ENCODE results near the gene CHSY3. TPM values are rescaled to one million over a fixed set of nuclear protein-coding genes. Genes with fewer than 3 reads are reported as not detected.

The CHSY3 gene
- total and polyA plus RNA-seq, 4 donors: 0.40 to 7.7 (median 2.1) TPM

GRCh38 chr5:130068101-130068500 lies 163.8 kb downstream of the CHSY3 start:
- Histone ChIP-seq H3K4me1 (ENCODE audit: control insufficient read depth in 4 of 4, insufficient read depth in 4 of 4, low read length in 3 of 4) (no peaks in the 10 kb centered on the region), H3K36me3 (ENCODE audit: control insufficient read depth in 4 of 4, insufficient read depth in 3 of 4, low read depth in 1 of 4, low read length in 3 of 4) (no peaks in the 10 kb centered on the region)

GRCh38 chr5:130068988-130069387 lies 164.7 kb downstream of the CHSY3 start:
- Histone ChIP-seq H3K9me3 (ENCODE audit: control insufficient read depth in 4 of 4, low read length in 3 of 4) (no peaks in the 10 kb centered on the region), H3K4me3 (ENCODE audit: low read depth in 1 of 3, low read length in 3 of 3) (no peak overlapping the region), H3K9ac (ENCODE audit: low read depth in 1 of 2, low read length in 2 of 2) (no peak overlapping the region), H3K36me3 (ENCODE audit: control insufficient read depth in 4 of 4, insufficient read depth in 3 of 4, low read depth in 1 of 4, low read length in 3 of 4) (no peaks in the 10 kb centered on the region), H3K27me3 (ENCODE audit: control insufficient read depth in 4 of 4, insufficient read depth in 4 of 4, low read length in 3 of 4) (no peaks in the 10 kb centered on the region), H3K27ac (ENCODE audit: low read depth in 1 of 2, low read length in 2 of 2) (no peak overlapping the region), H3K4me1 (ENCODE audit: control insufficient read depth in 4 of 4, insufficient read depth in 4 of 4, low read length in 3 of 4) (no peaks in the 10 kb centered on the region)
- 91% methylated on average over 1 of the region's 1 CpG for WGBS
- no peak for TF ChIP-seq HNF4G (IDR thresholded peaks at IDR 0.05)
- no peak for TF ChIP-seq ATF3 (IDR thresholded peaks at IDR 0.05)
- TF ChIP-seq SP1 (IDR thresholded peaks at IDR 0.05): no peak
- no peak for TF ChIP-seq RAD21 (IDR thresholded peaks at IDR 0.05)
- TF ChIP-seq GABPA (IDR thresholded peaks at IDR 0.05 in 1 of 2, conservative IDR thresholded peaks at IDR 0.05 in 1 of 2): no peak
- no peak for TF ChIP-seq EGR1 (IDR thresholded peaks at IDR 0.05; ENCODE audit: low read depth in 2 of 2)
- no peak for TF ChIP-seq REST (IDR thresholded peaks at IDR 0.05)
- no peak for TF ChIP-seq FOXA2 (IDR thresholded peaks at IDR 0.05)
- TF ChIP-seq YY1 (IDR thresholded peaks at IDR 0.05): no peak
- no peak for TF ChIP-seq RXRA (IDR thresholded peaks at IDR 0.05)
- TF ChIP-seq HNF4A (conservative IDR thresholded peaks at IDR 0.05): no peak
- no peak for TF ChIP-seq TAF1 (conservative IDR thresholded peaks at IDR 0.05)
- no peak for TF ChIP-seq NR2F2 (IDR thresholded peaks at IDR 0.05)
- no peak for TF ChIP-seq FOXA1 (IDR thresholded peaks at IDR 0.05)
- TF ChIP-seq MAX (IDR thresholded peaks at IDR 0.05): no peak
- no peak for TF ChIP-seq JUND (IDR thresholded peaks at IDR 0.05)
- no peak for TF ChIP-seq CTCF (IDR thresholded peaks at IDR 0.05; ENCODE audit: low read depth, low read length, missing input control)
- DNase-seq (ENCODE audit: low spot score): no peak

More at GRCh38 chr5:130068101-130068500, 163.8 kb downstream of the CHSY3 start:
- no peak overlapping the region for H3K27ac ChIP-seq (ENCODE audit: low read depth in 1 of 2, low read length in 2 of 2)
- H3K27me3 ChIP-seq (ENCODE audit: control insufficient read depth in 4 of 4, insufficient read depth in 4 of 4, low read length in 3 of 4): no peaks in the 10 kb centered on the region
- DNase-seq (ENCODE audit: low spot score): no peak
- WGBS: 77% methylated on average over 1 of the region's 1 CpG
- H3K9ac ChIP-seq (ENCODE audit: low read depth in 1 of 2, low read length in 2 of 2): no peak overlapping the region
- TF ChIP-seq HNF4A (conservative IDR thresholded peaks at IDR 0.05): no peak
- TF ChIP-seq MAX (IDR thresholded peaks at IDR 0.05): no peak
- no peak overlapping the region for H3K4me3 ChIP-seq (ENCODE audit: low read depth in 1 of 3, low read length in 3 of 3)
- H3K9me3 ChIP-seq (ENCODE audit: control insufficient read depth in 4 of 4, low read length in 3 of 4): no peaks in the 10 kb centered on the region

All from liver (tissue), 9 donors.